ENCODE measurements around the gene CNPY4.

CNPY4 gene

DNA sequence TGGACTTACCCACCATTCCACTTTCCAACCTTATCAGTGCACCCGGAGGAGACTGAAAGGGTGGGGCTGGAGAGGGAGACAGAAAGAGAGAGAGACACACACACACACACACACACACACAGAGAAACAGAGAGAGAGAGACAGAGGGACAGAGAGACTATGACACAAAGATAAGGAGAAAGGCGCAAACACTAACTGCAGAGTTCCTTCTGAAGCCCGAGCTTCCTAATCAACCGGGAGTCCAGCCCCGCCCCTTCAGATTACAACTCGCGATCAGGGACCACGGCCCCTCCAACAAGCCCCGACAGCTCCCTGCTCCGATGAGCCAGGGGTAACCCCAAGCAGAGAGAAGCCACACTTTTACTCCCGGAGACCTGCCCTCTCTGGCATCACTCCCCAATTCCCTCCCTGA lies 48.5 kb downstream of the CNPY4 start:
- DNase-seq (ENCODE audit: low read depth), result no peak

DNA sequence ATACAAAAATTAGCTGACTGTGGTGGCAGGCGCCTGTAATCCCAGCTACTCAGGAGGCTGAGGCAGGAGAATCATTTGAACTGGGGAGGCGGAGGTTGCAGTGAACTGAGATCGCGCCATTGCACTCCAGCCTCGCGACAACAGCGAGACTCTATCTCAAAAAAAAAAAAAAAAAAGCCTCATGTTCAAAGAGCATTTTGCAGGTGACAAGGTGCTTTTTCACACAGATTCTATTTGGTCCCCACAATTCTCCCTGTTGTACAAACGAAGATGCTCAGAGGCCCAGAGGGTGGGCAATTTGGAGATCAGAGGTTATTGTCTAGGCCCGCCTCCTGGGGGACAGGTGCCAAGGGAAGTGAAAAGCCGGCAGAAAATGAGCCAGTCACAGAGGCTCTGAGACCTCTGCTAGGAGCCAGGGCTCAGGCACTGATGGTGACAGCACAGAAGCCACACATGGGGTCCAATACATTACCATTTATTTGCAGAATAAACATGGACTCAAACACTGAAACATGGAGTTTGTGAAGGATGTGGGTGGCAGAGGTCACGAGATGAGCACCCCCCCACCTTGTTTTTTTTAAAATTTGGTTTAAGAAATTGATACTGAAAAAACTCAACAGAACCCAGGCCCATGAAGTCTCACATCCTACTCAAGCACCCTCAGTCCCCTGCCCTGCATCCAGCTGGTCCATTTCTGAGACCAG lies 49.9 kb downstream of the CNPY4 start:
- DNase-seq (ENCODE audit: low read depth), result no peak

DNA sequence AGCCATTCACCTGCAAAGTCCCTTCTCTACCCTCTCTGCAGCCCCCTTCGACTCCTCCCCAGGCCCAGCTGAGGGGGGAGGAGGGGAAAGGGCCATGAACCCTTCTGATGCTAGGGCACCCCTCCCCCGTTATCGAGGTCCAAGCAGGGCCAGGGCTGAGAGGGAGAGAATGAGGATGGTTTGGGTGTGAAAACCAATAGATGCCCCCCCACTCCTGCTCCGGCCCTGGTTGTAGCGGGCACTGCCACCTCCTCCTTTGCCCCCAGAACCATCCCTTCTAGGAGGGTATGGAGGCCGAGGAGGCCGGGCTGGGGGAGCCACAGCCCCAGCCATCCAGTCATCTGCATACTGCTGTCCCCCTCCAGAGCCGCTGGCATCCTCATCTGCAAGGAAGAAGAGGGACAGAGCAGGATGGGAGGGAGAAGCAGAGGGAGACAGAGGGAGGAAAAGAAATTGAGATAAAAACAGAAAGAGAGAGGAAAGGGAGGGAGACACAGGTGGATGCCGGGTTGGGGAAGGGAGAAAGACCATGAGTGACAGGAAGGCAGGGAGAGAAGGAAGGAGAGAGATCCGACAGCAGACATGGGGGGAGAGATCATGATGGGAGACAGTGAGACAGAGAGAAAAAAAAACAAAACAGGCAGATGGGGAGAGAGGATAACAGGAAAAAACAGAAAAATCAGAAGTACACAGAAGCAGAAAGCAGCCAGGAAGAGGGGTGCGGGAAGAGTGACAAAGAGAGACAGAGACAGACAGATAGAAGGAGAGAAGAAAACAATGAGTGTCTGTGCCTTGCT lies 50.9 kb downstream of the CNPY4 start:
- DNase-seq (ENCODE audit: low read depth), result no peak

DNA sequence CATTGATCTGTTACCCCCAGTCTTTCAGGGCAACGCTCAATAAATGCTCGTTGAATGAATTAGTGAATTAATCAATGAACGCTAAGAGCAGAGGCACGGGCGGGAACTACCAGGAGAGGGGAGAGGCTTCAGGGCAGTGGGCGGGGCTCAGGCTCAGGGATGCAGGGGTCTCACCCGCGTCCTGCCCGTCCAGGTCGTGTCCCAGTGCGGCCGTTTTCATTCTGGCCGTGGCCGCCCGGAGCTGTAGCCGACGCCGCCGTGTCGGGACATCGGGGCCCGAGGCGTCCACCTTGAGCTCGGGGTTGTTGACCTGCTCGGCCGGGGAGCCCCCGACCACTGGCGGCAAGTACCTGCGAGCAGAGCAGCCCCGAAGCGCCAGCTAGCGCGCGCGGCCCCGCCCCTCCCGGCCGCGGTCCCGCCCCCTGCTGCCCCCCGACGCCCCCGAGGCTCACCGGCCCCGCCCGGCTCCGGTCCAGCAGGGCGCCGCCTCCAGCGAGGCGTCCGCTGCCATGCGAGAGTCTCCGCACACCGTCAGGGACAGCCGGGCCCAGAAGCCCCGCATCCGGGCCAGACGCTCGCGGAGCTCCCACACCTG lies 51.8 kb downstream of the CNPY4 start:
- DNase-seq (ENCODE audit: low read depth), result no peak

DNA sequence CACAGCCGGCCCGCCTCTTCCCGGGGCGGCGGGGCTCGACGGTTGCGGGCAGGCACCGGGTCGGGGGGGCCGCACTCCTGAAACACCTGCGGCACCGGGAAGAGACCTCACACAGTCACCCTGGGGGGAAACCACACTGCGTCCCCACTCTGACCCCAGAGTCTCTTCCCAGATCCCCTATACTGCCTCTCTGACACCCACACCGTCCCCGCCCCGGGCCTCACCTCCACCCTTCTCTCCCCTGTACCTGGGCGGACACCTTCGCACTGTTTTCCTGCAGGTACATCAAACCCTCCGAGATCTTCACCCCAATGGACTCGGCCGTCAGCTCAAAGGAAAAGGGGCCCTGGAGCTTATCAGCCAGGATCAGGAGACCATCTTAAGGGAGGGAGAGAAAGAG lies 52.4 kb downstream of the CNPY4 start:
- no peak for DNase-seq (ENCODE audit: low read depth)

DNA sequence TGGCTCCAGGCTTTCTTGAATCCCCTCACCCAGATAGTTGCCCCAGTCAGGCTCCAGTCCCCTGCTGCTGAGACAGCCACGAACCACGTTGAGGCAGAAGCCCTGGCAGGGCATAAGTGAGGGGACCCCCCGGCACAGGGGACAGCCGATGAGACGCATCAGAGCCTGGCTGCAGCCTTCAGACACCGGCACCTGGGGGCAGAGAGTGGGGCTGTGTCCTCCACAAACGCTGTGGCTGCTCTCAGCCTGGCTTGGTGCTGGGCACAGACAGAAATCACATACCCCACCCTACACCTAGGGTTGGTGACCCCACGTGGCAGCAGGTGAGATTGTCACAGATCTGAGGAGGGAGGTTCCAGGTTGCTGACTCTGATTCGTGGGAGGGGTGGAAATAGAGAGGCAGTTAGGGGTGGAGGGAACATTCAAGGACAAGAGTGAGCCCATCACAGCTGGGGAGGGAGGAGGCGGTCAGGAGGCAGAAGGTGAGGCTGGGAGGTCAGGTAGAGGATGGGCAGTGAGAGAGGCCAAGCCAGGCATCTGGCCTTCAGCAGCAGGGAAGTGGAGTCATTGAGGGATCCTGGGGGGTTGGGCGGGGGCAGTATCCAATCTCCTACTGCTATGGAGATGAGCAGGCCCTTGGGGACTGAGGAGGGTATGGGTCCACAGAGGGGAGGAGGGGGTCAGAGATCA lies 54.5 kb downstream of the CNPY4 start:
- DNase-seq (ENCODE audit: low read depth), result no peak

DNA sequence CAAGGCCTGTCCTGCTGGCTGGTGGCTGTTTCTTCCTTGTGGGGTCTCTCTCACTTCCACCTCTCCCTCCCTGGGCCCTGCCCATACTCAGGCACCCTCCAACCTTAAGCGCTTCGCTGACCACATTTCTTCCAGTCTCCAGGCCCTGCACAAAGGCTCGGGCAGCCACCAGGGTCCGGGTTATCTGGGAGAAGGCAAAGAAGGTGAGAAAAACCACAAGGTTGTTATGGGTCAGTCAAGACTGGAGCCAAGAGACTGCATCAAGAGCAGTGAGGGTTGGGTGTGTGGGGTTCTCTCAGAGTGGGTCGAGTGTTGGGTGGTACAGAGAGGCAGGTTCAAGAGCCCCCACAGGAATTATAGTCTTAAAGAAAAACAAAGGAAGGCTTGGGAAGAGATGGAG lies 55.1 kb downstream of the CNPY4 start:
- DNase-seq (ENCODE audit: low read depth), result no peak
